Activated CD8-positive, alpha-beta memory T cell treated with anti-CD3 and anti-CD28 coated beads for 36 hours (primary cell): ENCODE data around the gene OR5C1. TPM values are rescaled to one million over a fixed set of nuclear protein-coding genes. Genes with fewer than 3 reads are reported as not detected.
"Not testable (repeated sequence)": the region's sequence is repeated elsewhere in the genome, so short reads cannot be mapped to it uniquely, and the experiment has no call there.

Source experiments
- CTCF ChIA-PET: fragments of 350-600 bp; sonication (Branson Sonifier 250); formaldehyde crosslinking; loops from one replicate; lab custom pipeline; 2021; ENCODE audit warnings: antibody characterized with exemption; lab: Charles Lee
- POLR2A ChIA-PET: fragments of 350-600 bp; sonication (Branson Sonifier 250); formaldehyde crosslinking; loops from one replicate; lab custom pipeline; 2021; ENCODE audit warnings: antibody characterized with exemption; lab: Charles Lee
- total RNA-seq, 2 experiments: library from RNA; stranded (reverse); gene quantifications; one replicate each; pipeline ENCODE4 v1.2.3, GENCODE V29; 2021

OR5C1 gene
- total RNA-seq, 2 experiments from 2014 or later: not detected

GRCh38 chr9:122807271-122807900 lies 18.7 kb downstream of the OR5C1 start:
- ChIA-PET POLR2A (interaction anchor here (0.6 to 0.7 kb wide), 2 partner anchors 21 to 234 kb away, joined by 3 read pairs; no protein-coding TSS in a partner anchor), CTCF (interaction anchor here (0.6 to 1.9 kb wide), 4 partner anchors 12 to 343 kb away, joined by 3 to 8 read pairs (median 5); no protein-coding TSS in a partner anchor)

GRCh38 chr9:122808141-122808540 lies 19.4 kb downstream of the OR5C1 start:
- ChIA-PET POLR2A (no interaction called here), CTCF (interaction anchor here (1.2 to 1.9 kb wide), 4 partner anchors 11 to 457 kb away, joined by 4 to 8 read pairs (median 6); no protein-coding TSS in a partner anchor)

- CTCF ChIA-PET: interaction anchor here (1.2 to 2.1 kb wide), 5 partner anchors 10 to 684 kb away, joined by 3 to 5 read pairs (median 4); no protein-coding TSS in a partner anchor
- POLR2A ChIA-PET: not testable (repeated sequence)
Observed at GRCh38 chr9:122809261-122809660, 20.5 kb downstream of the OR5C1 start.

DNA sequence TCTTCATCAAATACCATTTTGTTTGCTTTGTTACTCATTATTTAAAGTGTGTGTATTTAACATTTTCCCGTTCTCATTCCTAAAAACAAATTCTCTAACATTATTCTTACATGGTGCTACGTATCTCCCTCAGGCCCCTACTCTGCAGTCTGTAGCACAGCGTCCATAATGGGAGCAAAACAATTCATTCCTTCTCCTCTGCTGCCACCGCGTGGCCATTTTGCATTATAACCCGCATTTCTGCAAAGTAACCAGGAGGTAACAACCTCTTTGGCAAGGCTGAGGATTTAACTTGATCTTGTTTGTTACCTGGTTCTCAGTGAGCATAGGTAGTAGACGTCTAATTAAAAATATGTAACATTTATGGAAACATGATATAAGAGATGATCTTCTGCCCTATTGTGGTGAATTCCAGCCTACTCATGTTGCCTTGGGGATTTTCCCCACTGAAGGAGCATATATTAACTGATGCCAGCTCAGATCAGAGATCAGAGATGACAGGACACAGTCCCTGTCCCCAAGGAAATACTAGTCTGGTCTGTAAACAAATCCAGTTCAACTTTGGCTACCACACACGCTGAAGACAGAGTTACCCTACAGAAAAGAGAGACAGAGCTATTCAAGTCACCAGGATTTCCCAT lies 21.7 kb downstream of the OR5C1 start:
- POLR2A ChIA-PET: no interaction called here

DNA sequence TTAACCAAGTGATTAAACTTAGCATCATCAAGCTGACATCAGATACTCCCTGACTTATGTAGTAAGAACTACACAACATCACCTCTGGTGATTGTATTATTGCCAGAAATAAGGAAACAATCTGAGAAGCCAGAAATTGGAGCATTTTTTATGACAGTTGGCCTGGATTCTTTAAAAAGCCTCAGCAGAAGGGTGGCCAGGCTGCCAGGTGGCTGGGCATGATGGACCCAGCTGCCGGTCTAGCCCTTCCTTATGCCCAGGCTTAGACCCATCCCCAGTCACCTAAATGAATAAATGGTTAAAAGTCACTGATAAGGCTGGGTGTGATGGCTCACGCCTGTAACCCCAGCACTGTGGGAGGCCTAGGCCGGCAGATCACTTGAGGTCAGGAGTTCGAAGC lies 24.0 kb downstream of the OR5C1 start:
- ChIA-PET CTCF (no interaction called here), POLR2A (no interaction called here)

More for the DNA sequence above, 21.7 kb downstream of the OR5C1 start:
- CTCF ChIA-PET: interaction anchor here (1.0 to 2.2 kb wide), 5 partner anchors 20 to 711 kb away, joined by 3 to 15 read pairs (median 4); no protein-coding TSS in a partner anchor

DNA sequence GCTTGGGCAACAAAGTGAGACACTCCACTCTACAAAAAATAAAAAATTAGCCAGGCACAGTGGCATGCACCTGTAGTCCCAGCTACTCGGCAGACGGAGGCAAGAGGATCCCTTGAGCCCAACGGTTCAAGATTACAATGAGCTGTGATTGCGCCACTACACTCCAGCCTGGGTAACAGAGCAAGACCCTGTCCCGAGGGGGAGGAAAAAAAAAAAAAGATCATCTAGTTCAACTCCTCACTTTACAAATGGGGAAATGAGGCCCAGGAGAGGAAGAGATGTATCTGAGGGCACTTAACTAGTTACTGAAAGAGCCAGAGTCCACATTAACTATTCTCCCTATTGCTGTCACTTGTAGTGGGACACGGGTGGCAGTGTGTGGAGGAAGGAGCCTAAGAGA lies 25.8 kb downstream of the OR5C1 start:
- ChIA-PET POLR2A (no interaction called here), CTCF (no interaction called here)

DNA sequence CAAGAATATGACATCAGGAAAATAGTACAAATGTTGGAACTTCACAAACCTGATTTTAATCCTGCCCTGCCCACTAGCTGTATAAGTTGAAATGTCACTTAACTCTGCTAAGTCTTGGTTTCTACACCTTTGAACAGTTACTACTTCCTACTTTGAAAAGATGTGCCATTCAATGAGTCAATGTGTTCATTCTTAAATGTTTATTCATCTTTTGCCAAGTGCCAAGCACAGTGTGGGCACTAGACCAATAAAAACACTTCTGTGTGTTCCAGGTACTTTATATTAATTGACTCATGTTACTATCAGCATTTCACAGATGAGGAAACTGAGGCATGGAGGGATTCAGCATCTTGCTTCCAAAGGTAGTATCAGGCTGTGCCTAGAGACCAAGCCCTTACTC lies 26.8 kb downstream of the OR5C1 start:
- ChIA-PET CTCF (no interaction called here), POLR2A (interaction anchor here (0.6 kb wide), 1 partner anchor 44 kb away, joined by 6 read pairs; no protein-coding TSS in a partner anchor)

GRCh38 chr9:122816163-122816867 lies 27.6 kb downstream of the OR5C1 start:
- POLR2A ChIA-PET: interaction anchor here (0.6 kb wide), 1 partner anchor 44 kb away, joined by 6 read pairs; no protein-coding TSS in a partner anchor
- CTCF ChIA-PET: no interaction called here

DNA sequence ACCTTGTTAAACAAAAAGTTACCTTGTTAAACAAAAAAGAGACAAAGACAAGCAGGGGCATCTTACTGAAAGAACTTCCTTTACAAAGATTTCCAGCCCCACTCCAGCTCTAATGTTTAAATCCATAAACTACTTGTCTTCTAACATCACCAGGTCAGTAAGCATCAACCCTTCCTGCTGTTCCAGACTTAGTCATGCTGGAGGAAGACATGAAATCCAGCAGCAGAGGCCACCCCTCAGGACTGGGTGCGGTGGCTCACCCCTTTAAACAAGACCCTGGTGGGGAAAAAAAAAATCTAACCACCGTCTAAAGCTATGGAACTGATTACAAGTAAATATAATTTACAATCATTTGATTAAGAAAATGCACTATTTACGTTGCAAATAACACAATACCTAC lies 30.6 kb downstream of the OR5C1 start:
- POLR2A ChIA-PET: interaction anchor here (0.7 kb wide), 1 partner anchor 1358 kb away, joined by 3 read pairs; no protein-coding TSS in a partner anchor
- CTCF ChIA-PET: interaction anchor here (1.4 kb wide), 1 partner anchor 11 kb away, joined by 4 read pairs; no protein-coding TSS in a partner anchor

DNA sequence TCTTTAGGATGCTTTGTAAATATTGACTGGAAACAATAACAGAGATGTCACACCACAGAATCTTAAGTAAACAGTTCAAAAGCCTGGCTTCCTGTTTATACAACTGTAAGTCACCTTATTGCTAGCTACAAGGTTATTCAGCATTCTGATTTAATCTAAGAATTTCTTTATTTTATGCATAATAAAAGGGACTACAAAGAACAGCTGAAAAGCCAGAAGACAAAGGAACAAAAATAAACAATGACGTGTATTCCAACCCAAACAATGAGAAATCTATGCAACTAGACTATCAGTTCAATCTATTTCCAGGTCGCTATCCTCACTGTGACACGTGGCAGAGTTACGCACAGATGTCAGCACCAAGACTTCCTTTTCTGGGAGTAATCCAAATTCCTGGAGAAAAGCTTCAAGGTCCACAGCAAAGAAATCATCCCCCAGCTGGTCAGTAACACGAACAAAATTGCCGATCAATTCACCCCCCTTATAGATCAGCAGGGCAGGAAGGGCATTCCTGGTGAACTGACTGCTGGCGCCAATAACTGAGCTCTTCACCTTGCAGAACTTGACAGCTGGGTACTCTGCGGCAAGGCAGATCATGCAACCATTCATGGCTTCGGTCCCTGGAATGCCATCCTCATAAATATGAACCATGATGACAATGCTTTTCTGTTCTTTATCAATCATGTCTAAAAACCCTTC lies 31.2 kb downstream of the OR5C1 start:
- ChIA-PET POLR2A (interaction anchor here (0.7 kb wide), 1 partner anchor 1358 kb away, joined by 3 read pairs; no protein-coding TSS in a partner anchor), CTCF (interaction anchor here (1.1 to 1.4 kb wide), 2 partner anchors 11 to 13 kb away, joined by 3 to 4 read pairs; no protein-coding TSS in a partner anchor)

GRCh38 chr9:122820490-122820845 lies 31.7 kb downstream of the OR5C1 start:
- ChIA-PET POLR2A (no interaction called here), CTCF (interaction anchor here (1.1 kb wide), 1 partner anchor 14 kb away, joined by 3 read pairs; no protein-coding TSS in a partner anchor)

GRCh38 chr9:122821278-122821943 lies 32.7 kb downstream of the OR5C1 start:
- ChIA-PET POLR2A (no interaction called here), CTCF (interaction anchor here (0.8 kb wide), 1 partner anchor 10 kb away, joined by 3 read pairs; no protein-coding TSS in a partner anchor)

- POLR2A ChIA-PET: no interaction called here
Observed at GRCh38 chr9:122822056-122822455, 33.3 kb downstream of the OR5C1 start.

DNA sequence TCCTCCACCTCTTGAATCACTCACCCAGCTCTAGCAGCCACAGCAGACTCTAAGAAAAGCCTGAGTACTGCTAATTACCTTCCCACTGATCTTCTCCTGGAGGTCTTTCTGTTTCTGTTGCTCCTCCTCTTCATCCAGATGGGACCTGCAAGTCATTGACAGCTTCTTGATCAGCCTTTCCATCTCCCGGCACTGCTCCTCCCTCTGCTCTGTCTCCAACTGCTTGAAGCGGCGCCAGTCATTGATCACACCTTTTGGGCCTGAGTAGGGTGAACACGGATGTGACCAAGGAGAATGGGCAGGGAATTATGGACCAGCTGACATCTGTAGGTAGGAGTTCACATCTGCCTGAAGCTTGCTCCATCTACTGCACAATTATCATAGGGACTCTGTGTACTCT lies 34.2 kb downstream of the OR5C1 start:
- CTCF ChIA-PET: interaction anchor here (1.7 kb wide), 1 partner anchor 12 kb away, joined by 3 read pairs; no protein-coding TSS in a partner anchor
- POLR2A ChIA-PET: interaction anchor here (0.7 kb wide), 1 partner anchor 118 kb away, joined by 6 read pairs; the partner anchor contains the start of gene RABGAP1

More at GRCh38 chr9:122822056-122822455, 33.3 kb downstream of the OR5C1 start:
- CTCF ChIA-PET: no interaction called here

- POLR2A ChIA-PET: interaction anchor here (0.7 to 0.8 kb wide), 2 partner anchors 21 to 113 kb away, joined by 3 read pairs; no protein-coding TSS in a partner anchor
- CTCF ChIA-PET: interaction anchor here (0.6 kb wide), 1 partner anchor 23 kb away, joined by 3 read pairs; no protein-coding TSS in a partner anchor
Observed at GRCh38 chr9:122827761-122828093, 39.0 kb downstream of the OR5C1 start.

DNA sequence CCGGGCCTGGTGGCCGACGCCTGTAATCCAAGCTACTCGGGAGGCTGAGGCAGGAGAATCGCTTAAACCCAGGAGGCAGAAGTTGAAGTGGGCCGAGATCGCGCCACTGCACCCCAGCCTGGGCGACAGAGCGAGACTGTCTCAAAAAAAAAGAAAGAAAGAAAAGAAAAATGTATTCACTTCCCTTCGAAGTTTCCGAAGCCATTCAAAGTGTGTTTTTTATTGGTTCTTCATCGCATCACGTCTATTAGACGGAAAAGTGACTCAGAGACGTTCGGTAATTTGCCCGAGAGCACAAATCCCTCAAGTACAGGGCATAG lies 40.2 kb downstream of the OR5C1 start:
- POLR2A ChIA-PET: interaction anchor here (0.6 kb wide), 1 partner anchor 11 kb away, joined by 7 read pairs; no protein-coding TSS in a partner anchor
- CTCF ChIA-PET: interaction anchor here (1.0 kb wide), 2 partner anchors 63 to 84 kb away, joined by 3 read pairs; partner anchors contain the start of gene ZBTB6

GRCh38 chr9:122832194-122832593 lies 43.5 kb downstream of the OR5C1 start:
- ChIA-PET POLR2A (no interaction called here), CTCF (no interaction called here)

DNA sequence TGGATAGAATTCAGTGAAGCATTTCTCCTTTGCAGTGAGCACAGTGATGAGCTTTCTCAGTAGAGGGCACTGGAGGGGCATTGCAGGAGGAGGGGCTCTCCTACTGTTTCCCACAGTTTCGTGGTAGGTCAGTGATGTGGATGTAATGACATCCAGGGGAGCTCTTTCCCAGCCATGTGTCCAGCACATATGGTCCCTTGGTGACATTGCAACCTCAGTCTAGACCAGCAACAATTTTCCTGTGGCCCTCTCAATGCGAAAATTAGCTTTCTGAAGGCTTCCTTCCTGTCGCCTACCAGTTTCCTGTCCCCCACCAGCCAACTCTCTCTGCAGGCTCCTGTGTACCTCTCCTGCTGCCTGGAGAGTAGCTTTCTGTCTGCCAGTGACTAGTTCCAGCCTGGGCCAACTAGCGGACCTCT lies 46.6 kb downstream of the OR5C1 start:
- ChIA-PET CTCF (interaction anchor here (1.0 kb wide), 1 partner anchor 12 kb away, joined by 3 read pairs; no protein-coding TSS in a partner anchor), POLR2A (no interaction called here)
